ENCODE data around the gene NUSAP1.
"Not testable (repeated sequence)": the region's sequence is repeated elsewhere in the genome, so short reads cannot be mapped to it uniquely, and the experiment has no call there.

The NUSAP1 gene

GRCh38 chr15:41334293-41335120, 1.8 kb downstream of the NUSAP1 start:
- DNase-seq, result no peak

GRCh38 chr15:41336549-41336948, 3.9 kb downstream of the NUSAP1 start:
- no peak for DNase-seq

GRCh38 chr15:41337047-41337446, 4.4 kb downstream of the NUSAP1 start:
- no peak for DNase-seq

- no peak for DNase-seq
Measured at GRCh38 chr15:41337631-41338522, 5.2 kb downstream of the NUSAP1 start.

- DNase-seq, result no peak
Measured at GRCh38 chr15:41340189-41340695, 7.6 kb downstream of the NUSAP1 start.

GRCh38 chr15:41341519-41341918, 8.8 kb downstream of the NUSAP1 start:
- DNase-seq, result no peak

- no peak for DNase-seq
Measured at GRCh38 chr15:41347236-41347635, 14.6 kb downstream of the NUSAP1 start.

- DNase-seq, result no peak
Measured at GRCh38 chr15:41350057-41350717, 17.5 kb downstream of the NUSAP1 start.

GRCh38 chr15:41354371-41354770, 21.7 kb downstream of the NUSAP1 start:
- DNase-seq, result no peak

GRCh38 chr15:41367418-41367817, 34.7 kb downstream of the NUSAP1 start:
- no peak for DNase-seq

- DNase-seq, result no peak
Measured at GRCh38 chr15:41377978-41378377, 45.3 kb downstream of the NUSAP1 start.

GRCh38 chr15:41383974-41384749, 51.5 kb downstream of the NUSAP1 start:
- DNase-seq, result not testable (repeated sequence)

- DNase-seq, result no peak
Measured at GRCh38 chr15:41387646-41388045, 55.0 kb downstream of the NUSAP1 start.

GRCh38 chr15:41392659-41393058, 60.0 kb downstream of the NUSAP1 start:
- no peak for DNase-seq

GRCh38 chr15:41394924-41395323, 62.2 kb downstream of the NUSAP1 start:
- no peak for DNase-seq

GRCh38 chr15:41396111-41396510, 63.4 kb downstream of the NUSAP1 start:
- no peak for DNase-seq

- no peak for DNase-seq
Measured at GRCh38 chr15:41401904-41402267, 69.2 kb downstream of the NUSAP1 start.

GRCh38 chr15:41407341-41407740, 74.7 kb downstream of the NUSAP1 start:
- no peak for DNase-seq

- no peak for DNase-seq
Measured at GRCh38 chr15:41408234-41408641, 75.6 kb downstream of the NUSAP1 start.

- DNase-seq, result no peak
Measured at GRCh38 chr15:41411031-41411430, 78.3 kb downstream of the NUSAP1 start.

GRCh38 chr15:41411441-41411840, 78.8 kb downstream of the NUSAP1 start:
- DNase-seq, result no peak

GRCh38 chr15:41416128-41416741, 83.6 kb downstream of the NUSAP1 start:
- DNase-seq, result no peak
